Activated CD8-positive, alpha-beta memory T cell treated with anti-CD3 and anti-CD28 coated beads, Interleukin-2, amount 50 U/mL, for 24 hours (primary cell): Measurements from ENCODE around the gene CANX.

Experiments
- DNase-seq: peaks from one replicate; pipeline ENCODE4 v3.0.0-alpha.2; 2020; ENCODE audit errors: extremely low read depth

CANX gene

DNA sequence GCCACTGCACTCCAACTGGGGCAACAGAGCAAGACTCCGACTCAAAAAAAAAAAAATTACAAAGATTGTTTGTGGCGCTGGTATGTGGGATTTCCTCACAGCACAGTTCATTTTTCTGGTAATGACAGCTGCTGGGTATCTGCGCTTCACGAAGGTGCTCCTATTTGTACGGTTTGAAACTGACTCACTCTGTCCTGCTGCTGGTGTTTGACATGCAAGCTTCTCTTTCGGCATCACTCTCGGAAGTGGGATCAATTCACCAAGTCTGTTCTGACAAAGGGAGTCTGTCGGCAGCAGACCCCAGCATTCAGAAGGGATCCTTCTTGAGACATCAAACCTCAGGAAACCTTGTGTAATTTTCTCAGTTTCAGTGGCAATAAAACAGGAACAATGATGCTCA is 60.2 kb downstream of the CANX start:
- no peak for DNase-seq

DNA sequence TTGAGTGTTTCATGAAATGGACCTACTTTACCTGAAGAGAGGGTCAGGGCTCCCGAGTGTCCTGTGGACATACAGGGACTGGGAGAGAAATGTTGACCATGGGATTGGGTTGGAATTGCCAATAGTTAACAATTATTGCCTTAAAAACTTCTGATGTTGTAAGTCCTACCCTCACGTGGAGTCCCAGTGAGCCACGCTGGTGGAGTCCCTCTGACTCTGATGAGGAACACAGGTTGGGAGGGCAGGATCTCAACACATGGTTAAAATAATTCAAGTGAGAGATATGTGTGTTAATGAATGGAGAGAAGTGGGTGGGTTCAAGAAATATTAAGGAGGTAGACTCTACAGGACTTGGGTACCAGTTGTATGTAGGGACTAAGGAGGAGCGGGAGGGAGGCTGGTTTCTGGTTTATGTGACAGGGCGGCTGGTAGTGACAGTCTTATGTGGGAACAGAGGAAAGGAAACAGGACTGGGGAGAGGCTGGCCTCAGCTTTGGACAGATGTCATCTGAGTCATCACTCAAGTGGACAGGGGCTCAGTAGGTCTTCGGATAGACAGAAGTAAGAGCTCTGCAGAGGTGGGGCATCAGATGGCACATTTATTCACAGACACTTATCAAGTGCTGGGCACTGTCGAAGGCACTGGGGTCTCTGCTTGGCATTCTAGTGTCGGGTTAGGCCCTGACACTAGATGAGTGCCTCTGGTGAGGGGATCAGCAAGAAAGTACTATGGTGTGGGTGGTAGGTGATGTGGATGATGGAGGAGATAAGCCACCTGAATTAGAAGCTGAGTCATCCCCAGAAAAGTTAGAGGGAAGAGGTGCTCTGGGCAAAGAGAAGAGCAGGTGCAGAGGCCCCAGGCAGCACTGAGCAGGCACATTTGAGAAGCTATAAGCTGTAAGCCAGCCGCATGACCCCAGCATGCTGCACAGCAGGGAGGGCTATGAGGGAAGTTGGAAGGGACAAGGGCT is 61.1 kb downstream of the CANX start:
- DNase-seq: no peak

DNA sequence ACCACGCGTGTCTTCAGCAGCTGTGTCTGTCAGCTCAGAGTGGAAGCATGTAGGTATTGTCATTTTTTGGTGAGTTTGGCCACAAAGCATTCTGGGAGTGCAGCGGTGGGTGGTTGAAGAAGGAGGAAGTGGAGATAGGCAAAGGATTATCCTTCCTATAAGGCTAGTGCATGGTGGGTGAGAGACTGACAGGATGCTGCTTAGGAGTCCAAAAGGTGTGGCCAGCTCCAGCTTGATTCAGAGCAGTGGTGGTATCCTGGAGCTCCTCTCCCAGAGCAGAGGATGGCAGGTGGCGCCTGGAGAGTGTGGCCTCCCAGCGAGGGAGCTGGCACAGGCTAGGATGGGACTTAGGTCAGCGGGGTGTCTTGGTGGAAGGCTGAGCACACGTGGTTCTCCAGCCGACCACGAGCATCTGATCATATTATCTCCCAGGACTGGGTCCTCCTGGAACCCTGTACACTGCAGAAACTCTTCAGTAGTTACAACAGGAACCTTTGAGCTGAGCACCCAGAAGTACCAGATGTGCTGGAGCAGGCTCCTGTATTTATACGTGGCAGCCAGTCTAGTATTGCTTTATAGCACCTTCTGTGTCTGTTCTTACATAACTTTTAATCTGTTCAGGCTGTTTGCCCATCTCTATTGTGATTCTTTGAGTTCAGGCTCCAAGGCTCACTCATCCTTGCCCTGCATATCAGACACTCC is 63.5 kb downstream of the CANX start:
- DNase-seq: no peak

DNA sequence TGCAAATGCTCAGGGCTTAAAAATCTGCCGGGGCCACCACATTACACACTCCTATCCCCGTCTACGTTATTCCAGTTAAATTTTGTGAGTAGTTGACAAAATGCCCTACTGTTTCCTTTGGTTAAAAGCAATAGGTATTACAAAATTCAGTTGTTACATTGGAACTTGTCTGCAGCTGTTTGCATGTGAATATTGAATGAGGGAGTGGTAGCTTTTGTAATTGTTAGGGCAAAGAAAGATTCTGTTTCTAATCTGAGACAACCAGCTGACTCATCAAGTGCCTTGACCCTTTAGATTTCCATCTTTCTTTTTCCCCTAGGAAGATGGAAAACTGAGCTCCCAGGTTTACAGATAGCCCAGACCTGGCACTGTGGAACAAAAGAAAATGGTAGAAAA is 64.0 kb downstream of the CANX start:
- DNase-seq: no peak

DNA sequence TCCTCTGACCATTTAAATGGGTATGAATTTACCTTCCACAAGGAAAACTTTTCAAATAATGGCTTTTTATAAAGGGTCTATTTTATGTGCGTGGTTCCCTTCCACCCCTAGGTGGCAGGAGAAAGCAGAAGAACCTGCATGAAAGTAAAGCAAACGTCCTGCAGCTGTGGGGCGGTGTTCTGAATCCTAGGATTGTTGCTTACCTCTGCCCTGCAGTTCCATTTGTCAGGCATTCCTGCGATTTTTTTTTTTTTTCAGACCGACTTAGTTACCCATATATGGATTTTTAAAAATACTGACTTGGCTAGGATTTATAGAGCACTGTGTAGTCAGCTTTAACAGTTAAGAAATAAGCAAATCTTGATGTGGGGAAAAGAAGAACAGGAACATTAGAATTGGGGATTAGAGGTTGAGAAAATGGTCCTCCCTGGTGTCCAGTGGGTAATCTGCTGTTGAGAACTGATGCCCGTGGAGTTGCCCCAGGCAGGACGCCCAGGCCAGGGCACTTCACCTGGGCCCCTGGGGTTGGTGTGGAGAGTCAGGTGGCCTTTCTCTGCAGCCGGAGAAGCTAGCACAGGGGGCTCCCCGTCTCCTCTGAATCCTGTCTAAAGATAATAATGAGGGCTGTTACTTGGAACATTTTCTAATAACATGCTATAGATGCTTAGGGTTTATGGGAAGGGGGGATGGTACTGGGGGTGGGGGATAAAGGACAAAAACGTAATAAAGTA is 64.6 kb downstream of the CANX start:
- peak; percentile 20 for DNase-seq

DNA sequence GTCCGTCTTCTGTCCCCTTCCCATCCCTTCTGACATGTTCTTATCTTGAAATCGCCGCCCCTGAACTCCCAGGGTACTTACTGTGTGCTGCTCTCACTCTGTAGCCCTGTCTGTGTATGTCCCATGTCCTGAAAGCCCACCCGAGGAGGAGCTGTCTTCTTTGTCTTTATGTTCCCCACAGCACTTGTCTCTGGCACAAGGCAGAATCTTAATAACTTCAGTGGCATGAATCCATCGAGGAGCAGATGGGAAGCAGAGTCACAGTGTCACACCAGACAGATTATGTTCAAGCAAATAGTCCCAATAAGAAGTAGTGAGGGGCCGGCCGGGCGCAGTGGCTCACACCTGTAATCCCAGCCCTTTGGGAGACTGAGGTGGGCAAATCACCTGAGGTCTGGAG is 65.3 kb downstream of the CANX start:
- no peak for DNase-seq

DNA sequence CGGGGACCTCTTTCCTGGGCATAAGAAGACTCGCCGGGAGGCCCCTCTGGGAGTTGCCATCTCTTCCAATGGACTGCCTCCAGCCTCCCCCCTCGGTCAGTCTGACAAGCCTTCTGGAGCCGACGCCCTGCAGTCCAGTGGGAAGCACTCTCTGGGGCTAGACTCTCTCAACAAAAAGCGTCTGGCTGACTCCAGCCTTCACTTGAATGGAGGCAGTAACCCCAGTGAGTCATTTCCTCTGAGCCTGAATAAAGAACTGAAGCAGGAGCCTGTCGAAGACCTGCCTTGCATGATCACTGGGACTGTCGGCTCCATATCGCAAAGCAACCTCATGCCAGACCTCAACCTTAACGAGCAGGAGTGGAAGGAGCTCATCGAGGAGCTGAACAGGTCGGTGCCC is 66.6 kb downstream of the CANX start:
- no peak for DNase-seq

DNA sequence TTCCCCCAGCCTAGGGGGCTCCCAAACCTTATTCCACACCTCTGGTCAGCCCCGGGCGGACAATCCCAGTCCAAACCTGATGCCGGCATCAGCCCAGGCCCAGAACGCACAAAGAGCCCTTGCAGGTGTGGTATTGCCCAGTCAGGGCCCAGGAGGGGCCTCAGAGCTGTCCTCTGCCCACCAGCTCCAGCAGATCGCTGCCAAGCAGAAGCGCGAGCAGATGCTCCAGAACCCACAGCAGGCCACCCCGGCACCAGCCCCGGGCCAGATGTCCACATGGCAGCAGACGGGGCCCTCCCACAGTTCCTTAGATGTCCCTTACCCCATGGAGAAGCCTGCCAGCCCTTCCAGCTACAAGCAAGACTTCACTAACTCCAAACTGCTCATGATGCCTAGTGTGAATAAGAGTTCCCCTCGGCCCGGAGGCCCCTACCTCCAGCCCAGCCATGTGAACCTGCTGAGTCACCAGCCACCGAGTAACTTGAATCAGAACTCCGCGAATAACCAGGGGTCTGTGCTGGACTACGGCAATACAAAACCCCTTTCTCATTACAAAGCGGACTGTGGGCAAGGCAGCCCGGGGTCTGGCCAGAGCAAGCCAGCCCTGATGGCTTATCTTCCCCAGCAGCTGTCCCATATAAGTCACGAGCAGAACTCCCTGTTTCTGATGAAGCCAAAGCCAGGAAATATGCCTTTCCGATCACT is 67.4 kb downstream of the CANX start:
- no peak for DNase-seq

DNA sequence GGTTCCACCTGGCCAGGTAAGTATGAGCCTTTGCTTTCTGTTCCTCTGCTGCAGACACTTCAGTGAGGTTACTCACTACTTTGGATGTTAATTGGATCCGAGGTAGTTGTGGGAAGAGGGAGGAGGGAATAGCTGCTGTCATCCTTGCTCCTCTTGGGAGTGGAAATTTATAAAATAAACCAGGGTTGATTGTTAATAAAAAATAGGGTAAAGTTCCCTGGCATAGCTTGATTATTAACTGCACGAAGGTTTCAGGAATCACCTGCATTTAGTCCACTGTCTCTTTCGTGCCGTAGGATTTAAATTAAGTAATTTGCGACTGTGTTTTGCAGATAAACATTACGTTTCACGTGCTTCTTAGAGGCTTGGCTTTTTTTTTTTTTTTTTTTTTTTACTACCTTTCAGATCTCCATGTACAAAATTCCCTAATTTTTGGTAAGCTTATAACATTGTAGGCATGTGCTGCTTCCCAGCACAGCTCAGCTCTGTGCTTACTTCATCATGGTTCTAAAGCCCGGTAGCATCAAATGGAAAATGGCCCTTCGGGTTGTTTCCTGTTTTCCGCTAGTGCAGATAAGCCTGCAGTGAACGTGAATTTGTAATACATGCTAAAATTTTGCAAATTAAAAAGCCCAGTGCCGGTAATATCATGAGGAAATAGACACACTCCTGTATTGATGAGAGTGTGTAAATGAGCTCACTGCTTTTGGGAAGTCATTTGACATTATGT is 68.1 kb downstream of the CANX start:
- no peak for DNase-seq

DNA sequence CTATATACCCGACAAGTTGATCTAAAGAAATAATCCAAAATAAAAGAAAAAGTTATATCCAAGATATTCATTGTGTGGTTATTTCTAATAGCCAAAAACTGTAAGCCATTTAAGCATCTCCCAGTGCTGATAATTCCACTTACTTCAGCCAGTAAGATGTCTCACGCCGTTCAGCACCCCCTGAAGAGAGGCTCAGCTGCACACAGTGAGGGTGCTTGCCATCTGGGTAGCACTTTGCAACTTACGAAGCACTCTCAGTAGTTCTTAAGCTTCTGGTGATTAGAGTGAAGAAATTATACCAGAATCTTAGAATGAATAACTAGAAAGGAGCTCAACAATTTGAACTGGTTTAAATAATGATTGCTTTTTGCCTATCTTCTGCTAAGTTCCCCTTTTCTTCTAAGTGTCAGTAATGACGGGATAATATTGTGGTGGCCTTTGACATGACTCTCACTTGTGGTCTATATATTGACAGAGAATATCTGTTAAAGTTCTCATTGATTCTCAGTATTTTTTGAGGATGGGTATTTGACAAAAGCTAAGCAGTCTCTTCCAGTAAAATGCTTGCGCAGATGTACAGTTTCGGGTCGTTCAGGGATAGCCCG is 68.8 kb downstream of the CANX start:
- no peak for DNase-seq

DNA sequence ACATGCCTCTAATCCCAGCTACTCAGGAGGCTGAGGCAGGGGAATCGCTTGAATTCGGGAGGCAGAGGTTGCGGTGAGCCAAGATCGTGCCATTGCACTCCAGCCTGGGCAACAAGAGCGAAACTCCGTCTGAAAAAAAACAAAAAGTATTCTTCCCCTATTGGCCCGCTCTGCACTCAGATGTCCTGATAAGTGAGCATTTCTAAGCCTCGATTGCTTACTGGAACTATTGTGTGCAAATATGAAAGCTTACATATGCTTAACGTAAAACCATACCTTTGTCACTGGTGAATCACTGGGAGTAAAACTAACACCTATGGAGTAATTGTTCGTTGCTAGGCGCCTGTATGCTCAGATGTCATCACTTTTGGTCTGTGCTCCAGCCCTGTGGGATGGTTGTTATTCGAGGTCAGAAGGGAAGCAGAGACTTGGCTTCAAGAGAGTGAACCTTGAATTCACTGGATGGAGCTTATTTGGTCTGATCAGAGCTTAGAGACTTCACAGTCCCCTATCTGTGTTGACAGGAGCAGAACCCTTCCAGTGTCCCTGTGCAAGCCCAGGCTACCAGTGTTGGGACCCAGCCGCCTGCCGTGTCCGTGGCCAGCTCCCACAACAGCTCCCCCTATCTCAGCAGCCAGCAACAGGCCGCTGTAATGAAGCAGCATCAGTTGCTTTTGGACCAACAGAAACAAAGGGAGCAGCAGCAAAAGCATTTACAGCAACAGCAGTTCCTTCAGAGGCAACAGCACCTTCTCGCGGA is 69.7 kb downstream of the CANX start:
- no peak for DNase-seq

DNA sequence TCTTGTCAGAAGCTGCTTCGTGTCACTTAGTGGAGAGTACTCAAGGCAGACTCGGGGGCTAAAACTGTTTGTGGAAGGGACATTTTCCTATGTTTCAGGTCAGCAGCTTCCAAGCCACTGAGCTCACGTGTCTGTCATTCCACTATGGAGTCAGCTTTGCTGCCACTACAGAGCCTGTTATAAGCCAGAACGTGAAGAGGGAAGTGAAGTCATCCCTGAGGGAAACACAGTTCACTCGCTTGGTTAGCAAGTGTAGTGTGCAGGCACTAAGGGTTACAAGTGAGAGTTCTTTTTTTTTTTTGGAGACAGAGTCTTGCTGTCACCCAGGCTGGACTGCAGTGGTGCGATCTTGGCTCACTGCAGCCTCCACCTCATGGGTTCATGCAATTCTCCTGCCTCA is 70.5 kb downstream of the CANX start:
- no peak for DNase-seq

DNA sequence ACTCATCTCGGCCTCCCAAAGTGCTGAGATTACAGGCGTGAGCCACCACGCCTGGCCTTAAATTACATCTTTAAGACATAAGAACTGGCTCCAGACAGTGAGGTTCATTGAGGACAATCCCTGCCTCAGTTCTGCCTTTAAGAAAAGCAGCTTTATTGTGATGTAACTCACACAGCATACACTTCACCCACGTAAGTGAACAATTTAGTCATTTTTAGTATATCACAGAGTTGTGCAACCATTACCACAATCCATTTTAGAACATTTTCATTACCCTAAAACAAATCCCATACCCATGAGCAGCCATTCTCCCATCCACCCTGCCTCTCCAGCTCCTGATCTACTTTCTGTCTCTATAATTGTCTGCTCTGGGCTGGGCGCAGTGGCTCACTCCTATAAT is 71.0 kb downstream of the CANX start:
- DNase-seq: no peak

DNA sequence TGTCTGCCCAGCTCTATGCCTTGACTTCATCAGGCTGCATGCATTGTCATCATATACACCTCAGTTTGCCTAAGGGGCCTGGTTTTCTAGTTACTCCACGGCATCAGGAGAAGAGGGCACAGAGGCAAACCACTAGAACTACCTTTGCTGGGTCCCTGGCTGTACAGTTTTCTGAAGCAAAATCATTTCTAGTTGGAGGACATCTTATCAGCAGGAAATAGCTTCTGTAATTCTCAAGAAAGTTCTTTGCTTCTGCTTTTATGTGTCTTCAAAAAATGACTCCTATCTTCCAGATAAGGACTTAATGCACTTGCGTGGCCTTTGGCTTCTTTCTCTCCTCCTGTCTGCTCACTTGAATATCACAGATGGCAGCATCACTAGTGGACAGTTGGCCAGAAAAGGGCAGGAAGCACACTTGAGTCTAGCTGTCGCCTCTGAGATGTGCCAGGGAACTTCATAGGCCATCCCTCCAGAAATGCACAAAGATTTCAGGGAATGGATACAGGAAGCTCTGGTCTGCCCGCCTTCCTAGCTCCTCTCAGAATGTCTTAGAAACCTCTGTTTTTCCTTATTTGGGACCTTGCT is 72.6 kb downstream of the CANX start:
- DNase-seq: no peak

DNA sequence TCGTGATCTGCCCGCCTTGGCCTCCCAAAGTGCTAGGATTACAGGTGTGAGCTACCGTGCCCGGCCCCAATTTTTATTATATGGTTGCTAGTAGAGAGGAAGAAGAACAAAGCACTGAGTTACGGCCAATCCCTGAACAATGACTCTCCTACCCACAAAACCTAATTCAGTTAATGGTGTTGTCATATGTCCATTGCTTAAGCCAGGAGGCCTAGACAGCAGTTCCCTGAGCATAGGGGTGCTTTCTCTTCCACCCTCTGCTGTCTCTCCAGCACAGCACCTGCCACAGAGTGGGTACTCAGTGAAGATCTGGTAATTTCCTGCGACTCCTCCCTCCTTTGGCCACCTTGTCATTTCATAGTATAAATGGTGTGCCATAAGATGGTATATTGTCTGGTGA is 73.6 kb downstream of the CANX start:
- no peak for DNase-seq

DNA sequence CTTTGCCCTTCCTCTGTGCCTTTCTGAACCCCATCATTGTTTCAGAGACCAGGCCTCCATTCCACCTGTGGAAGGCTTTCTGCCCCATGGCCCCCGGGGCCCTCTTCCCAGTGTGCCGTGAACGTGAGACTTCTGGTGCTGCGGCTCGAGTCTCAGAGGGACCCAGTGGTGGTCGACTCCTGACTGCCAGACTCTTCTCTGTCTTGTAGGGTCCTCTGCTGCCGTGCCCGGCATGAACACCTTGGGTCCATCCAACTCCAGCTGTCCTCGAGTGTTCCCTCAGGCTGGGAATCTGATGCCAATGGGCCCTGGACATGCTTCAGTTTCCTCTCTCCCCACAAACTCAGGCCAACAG is 74.9 kb downstream of the CANX start:
- DNase-seq: no peak

DNA sequence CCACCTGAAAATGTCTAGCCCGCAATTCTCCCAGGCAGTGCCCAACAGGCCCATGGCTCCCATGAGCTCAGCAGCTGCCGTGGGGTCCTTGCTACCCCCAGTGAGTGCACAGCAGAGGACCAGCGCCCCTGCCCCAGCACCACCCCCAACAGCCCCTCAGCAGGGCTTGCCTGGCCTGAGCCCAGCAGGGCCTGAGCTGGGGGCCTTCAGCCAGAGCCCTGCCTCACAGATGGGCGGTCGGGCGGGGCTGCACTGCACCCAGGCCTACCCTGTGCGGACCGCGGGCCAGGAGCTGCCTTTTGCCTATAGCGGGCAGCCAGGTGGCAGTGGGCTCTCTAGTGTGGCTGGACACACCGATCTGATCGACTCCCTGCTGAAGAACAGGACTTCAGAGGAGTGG is 75.7 kb downstream of the CANX start:
- no peak for DNase-seq

DNA sequence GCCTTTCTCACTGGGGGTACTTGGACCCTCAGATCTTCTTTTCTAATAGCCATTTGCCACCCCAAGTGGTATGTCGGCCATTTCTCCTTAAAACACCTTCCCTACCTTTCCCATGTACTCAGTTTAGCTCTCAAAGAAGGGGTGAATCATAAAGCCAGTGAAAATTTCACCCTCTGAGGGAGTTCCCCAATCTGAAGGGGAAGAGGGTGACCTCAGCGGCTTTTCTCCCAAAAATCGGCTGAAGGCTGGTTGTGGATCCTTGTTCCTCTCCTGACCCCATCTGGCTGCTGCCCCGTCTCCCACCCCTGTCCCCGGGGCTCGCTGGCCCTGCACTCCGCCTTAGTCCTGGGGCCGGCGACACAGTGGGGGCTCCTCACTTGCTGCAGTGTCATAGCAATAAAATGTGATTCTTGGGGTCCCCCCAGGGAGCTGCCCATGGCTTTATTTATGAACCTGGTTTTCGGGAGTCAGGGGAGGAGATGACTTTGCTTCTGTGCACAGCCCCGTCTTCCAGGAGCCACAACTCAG is 77.7 kb downstream of the CANX start:
- no peak for DNase-seq

DNA sequence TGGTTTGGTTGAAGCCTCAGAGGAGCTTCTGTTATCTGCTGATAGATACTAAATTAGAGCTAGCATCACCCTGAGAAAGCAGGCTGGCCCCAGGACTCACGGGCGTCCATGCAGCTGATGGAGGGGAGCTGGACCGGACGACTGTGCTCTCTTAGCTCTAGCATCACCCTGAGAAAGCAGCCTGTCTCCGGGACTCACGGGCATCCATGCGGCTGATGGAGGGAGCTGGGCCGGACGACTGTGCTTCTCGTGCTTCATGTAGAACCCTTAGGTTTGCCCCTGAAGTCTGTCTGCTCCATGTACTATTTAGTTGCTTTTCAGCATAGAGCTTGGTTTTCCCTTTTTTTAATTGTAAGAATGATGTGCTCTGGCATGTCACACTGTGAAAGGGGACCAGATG is 78.7 kb downstream of the CANX start:
- DNase-seq: no peak

DNA sequence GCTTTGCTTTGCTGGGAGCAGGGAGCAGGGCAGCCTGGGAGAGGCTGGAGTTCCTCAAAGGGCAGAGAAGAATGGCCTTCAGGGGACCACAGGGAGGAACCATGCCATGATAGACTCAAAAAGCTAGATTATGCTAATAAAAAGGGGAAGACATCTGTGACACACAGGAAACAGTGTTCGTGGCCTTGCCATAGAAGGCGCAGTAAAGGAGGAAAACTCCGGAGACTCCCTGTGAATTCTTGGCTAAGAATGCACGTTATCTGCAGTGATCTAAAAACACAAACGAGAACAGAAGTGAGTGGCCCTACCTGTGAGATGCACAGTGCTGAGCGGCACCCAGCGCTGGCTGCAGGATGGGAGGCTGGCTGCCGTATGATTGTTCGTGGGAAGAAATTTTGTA is 79.1 kb downstream of the CANX start:
- DNase-seq: no peak
